H9 (cell line): ENCODE data around the gene METRNL. TPM values are rescaled to one million over a fixed set of nuclear protein-coding genes. Genes with fewer than 3 reads are reported as not detected.

Source experiments
- DNase-seq: peaks from one replicate; pipeline ENCODE4 v3.0.0-alpha.2; 2017
- H2AFZ ChIP-seq: one replicate; pipeline ENCODE4 v1.6.1; 2013; ENCODE audit warnings: mild to moderate bottlenecking, low read length, control low read depth, moderate library complexity
- H2AK5ac ChIP-seq: 2 replicates; pipeline ENCODE4 v1.6.1; 2013; ENCODE audit warnings: low read length, control low read depth, mixed read lengths; ENCODE audit not compliant: insufficient read length
- H2BK120ac ChIP-seq: one replicate; pipeline ENCODE4 v1.6.1; 2013; ENCODE audit warnings: low read depth, mild to moderate bottlenecking, low read length, control low read depth, inconsistent platforms; ENCODE audit not compliant: poor library complexity, severe bottlenecking
- H2BK12ac ChIP-seq: 2 replicates; pipeline ENCODE4 v1.6.1; 2013; ENCODE audit warnings: low read length, control low read depth, mixed read lengths, low read depth; ENCODE audit not compliant: insufficient read length
- H2BK15ac ChIP-seq: 2 replicates; pipeline ENCODE4 v1.6.1; 2013; ENCODE audit warnings: low read depth, low read length, control low read depth
- H2BK20ac ChIP-seq: one replicate; pipeline ENCODE4 v1.6.1; 2013; ENCODE audit warnings: low read depth, mild to moderate bottlenecking, low read length, control low read depth, inconsistent platforms; ENCODE audit not compliant: poor library complexity, severe bottlenecking
- H2BK5ac ChIP-seq: 2 replicates; pipeline ENCODE4 v1.6.1; 2013; ENCODE audit warnings: low read length, control low read depth, mixed read lengths; ENCODE audit not compliant: insufficient read length
- H3K14ac ChIP-seq: 2 replicates; pipeline ENCODE4 v1.6.1; 2013; ENCODE audit warnings: low read length, control low read depth; ENCODE audit not compliant: insufficient read depth
- H3K18ac ChIP-seq: 2 replicates; pipeline ENCODE4 v1.6.1; 2013; ENCODE audit warnings: low read depth, mild to moderate bottlenecking, mixed read lengths, low read length, control low read depth; ENCODE audit not compliant: insufficient read length
- H3K23ac ChIP-seq: 2 replicates; pipeline ENCODE4 v1.6.1; 2013; ENCODE audit warnings: low read length, control low read depth, mixed read lengths, low read depth; ENCODE audit not compliant: insufficient read length
- H3K23me2 ChIP-seq: 2 replicates; pipeline ENCODE4 v1.6.1; 2013; ENCODE audit warnings: low read depth, mild to moderate bottlenecking, mixed read lengths, low read length, control low read depth; ENCODE audit not compliant: insufficient read length, poor library complexity, severe bottlenecking
- H3K27ac ChIP-seq: 2 replicates; pipeline ENCODE4 v1.5.1; 2013; ENCODE audit warnings: low read length, control low read depth, mixed read lengths, low read depth; ENCODE audit not compliant: insufficient read length
- H3K27me3 ChIP-seq: 2 replicates; pipeline ENCODE4 v1.6.1; 2013; ENCODE audit warnings: low read length, control low read depth, inconsistent platforms; ENCODE audit not compliant: insufficient read depth
- H3K4ac ChIP-seq: 2 replicates; pipeline ENCODE4 v1.6.1; 2013; ENCODE audit warnings: low read depth, mild to moderate bottlenecking, control low read depth, inconsistent platforms, low read length, moderate library complexity
- H3K4me1 ChIP-seq: 2 replicates; pipeline ENCODE4 v1.6.1; 2013; ENCODE audit warnings: low read length, control low read depth, inconsistent platforms; ENCODE audit not compliant: insufficient read depth
- H3K4me2 ChIP-seq: 2 replicates; pipeline ENCODE4 v1.6.1; 2013; ENCODE audit warnings: low read length, control low read depth, mixed read lengths; ENCODE audit not compliant: insufficient read length, insufficient read depth
- H3K56ac ChIP-seq: 2 replicates; pipeline ENCODE4 v1.6.1; 2013; ENCODE audit warnings: low read depth, mild to moderate bottlenecking, mixed read lengths, low read length, control low read depth; ENCODE audit not compliant: insufficient read length
- H3K79me1 ChIP-seq: 2 replicates; pipeline ENCODE4 v1.6.1; 2013; ENCODE audit warnings: low read depth, mild to moderate bottlenecking, moderate library complexity, low read length, control low read depth, inconsistent platforms; ENCODE audit not compliant: insufficient read depth, poor library complexity, severe bottlenecking
- H3K79me2 ChIP-seq: 2 replicates; pipeline ENCODE4 v1.6.1; 2013; ENCODE audit warnings: low read length, control low read depth, inconsistent platforms; ENCODE audit not compliant: insufficient read depth
- H3K9ac ChIP-seq: 2 replicates; pipeline ENCODE4 v1.6.1; 2013; ENCODE audit warnings: low read length, control low read depth, mixed read lengths; ENCODE audit not compliant: insufficient read length; ENCODE audit errors: extremely low read depth
- H3K9me3 ChIP-seq: one replicate; pipeline ENCODE4 v1.6.1; 2013; ENCODE audit warnings: low read depth, low read length, inconsistent platforms; ENCODE audit not compliant: control insufficient read depth
- H3T11ph ChIP-seq: one replicate; pipeline ENCODE4 v1.6.1; 2013; ENCODE audit warnings: mild to moderate bottlenecking, low read length, control low read depth, inconsistent platforms
- H4K20me1 ChIP-seq: one replicate; pipeline ENCODE4 v1.6.1; 2013; ENCODE audit not compliant: control insufficient read depth, insufficient read length, insufficient read depth
- H4K5ac ChIP-seq: 2 replicates; pipeline ENCODE4 v1.6.1; 2013; ENCODE audit warnings: low read depth, mild to moderate bottlenecking, mixed read lengths, low read length, control low read depth; ENCODE audit not compliant: insufficient read length
- H4K8ac ChIP-seq: replicated peaks from 2 replicates; pipeline ENCODE4 v1.6.1; 2013; ENCODE audit warnings: low read length, control low read depth, mixed read lengths, low read depth; ENCODE audit not compliant: insufficient read length
- H4K91ac ChIP-seq: 2 replicates; pipeline ENCODE4 v1.6.1; 2013; ENCODE audit warnings: low read depth, mild to moderate bottlenecking, moderate library complexity, mixed read lengths, low read length, control low read depth; ENCODE audit not compliant: insufficient read length
- H3K27ac Mint-ChIP-seq, 3 experiments: 2 replicates in 2 of 3; 3 replicates in 1 of 3; pipeline ENCODE4 v1.8.0; 2020 to 2021; ENCODE audit warnings: mixed read lengths in 3 of 3, mild to moderate bottlenecking in 1 of 3, moderate library complexity in 1 of 3
- H3K27me3 Mint-ChIP-seq: 2 replicates; pipeline ENCODE4 v1.8.0; 2021; ENCODE audit warnings: low read depth, mild to moderate bottlenecking, moderate library complexity, mixed read lengths
- H3K36me3 Mint-ChIP-seq, 3 experiments: 2 replicates in 2 of 3; 3 replicates in 1 of 3; pipeline ENCODE4 v1.8.0; 2020 to 2021; ENCODE audit warnings: low read depth in 3 of 3, mixed read lengths in 3 of 3; ENCODE audit not compliant: insufficient read depth in 1 of 3
- H3K4me1 Mint-ChIP-seq, 2 experiments: 2 replicates each; pipeline ENCODE4 v1.8.0; 2020; ENCODE audit warnings: mixed read lengths in 2 of 2
- H3K4me3 Mint-ChIP-seq, 2 experiments: 2 replicates in 1 of 2; 3 replicates in 1 of 2; pipeline ENCODE4 v1.8.0; 2020 to 2021; ENCODE audit warnings: mild to moderate bottlenecking in 2 of 2, mixed read lengths in 2 of 2, moderate library complexity in 1 of 2
- H3K9me3 Mint-ChIP-seq, 2 experiments: 2 replicates in 1 of 2; 3 replicates in 1 of 2; pipeline ENCODE4 v1.8.0; 2020; ENCODE audit warnings: mild to moderate bottlenecking in 2 of 2, mixed read lengths in 2 of 2, moderate library complexity in 1 of 2
- WGBS: extraction: QIAGEN DNeasy Blood & Tissue Kit; methylation state at CpG from one replicate; pipeline ENCODE4 v1.1.7; 2013; ENCODE audit warnings: missing lambda C conversion rate, low lambda C conversion rate, mixed read lengths; ENCODE audit not compliant: insufficient read length; ENCODE audit errors: extremely low coverage; 5-methylcytosine and 5-hydroxymethylcytosine counted together
- total RNA-seq: library from RNA; stranded (reverse); gene quantifications from 2 replicates; pipeline ENCODE4 v1.2.1, GENCODE V29; 2021
- TF ChIP-seq, protein P1 (sequence below): fragments of 200-600 bp; sonication (generic); conservative IDR thresholded peaks from 3 replicates; pipeline ENCODE4 v1.8.0; 2021; ENCODE audit warnings: antibody characterized with exemption, mild to moderate bottlenecking

The METRNL gene
- total RNA-seq, 1 experiment from 2014 or later: 21.4 TPM

DNA sequence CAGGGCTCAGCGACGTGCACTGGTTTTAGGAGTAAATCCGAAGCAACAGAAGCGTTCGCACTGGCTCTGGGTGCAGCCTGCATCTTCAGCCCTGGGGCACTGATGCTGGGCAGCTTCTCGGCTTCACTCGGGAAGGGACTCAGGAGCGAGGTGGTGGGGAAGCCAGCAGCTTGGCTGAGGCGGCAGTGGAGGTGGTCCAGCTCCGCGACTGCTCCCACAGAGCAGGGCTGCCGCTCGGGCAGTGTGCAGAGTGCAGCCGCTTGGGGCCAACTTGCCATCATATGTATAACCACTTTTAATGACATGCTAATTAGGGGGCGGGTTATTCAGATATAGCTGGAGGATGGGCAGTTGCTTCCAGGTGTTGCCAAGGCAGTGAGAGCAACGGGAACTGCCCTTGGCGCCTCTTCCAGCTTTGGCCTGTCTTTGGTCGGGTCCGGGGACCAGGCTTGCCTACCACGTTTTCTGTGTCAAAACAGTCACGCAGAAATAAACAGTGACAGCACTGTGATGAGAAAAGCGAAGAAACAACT lies 26.7 kb downstream of the METRNL start:
- DNase-seq: no peak
- Histone ChIP-seq H3K18ac (no peak overlapping the region), H3K23me2 (no peaks in the 10 kb centered on the region), H3K9ac (no peak overlapping the region), H3K56ac (no peak overlapping the region), H4K5ac (no peak overlapping the region), H2BK20ac (no peak overlapping the region), H2AFZ (no peak overlapping the region), H4K91ac (no peak overlapping the region), H3K27me3 (no peaks in the 10 kb centered on the region), H3K4ac (no peak overlapping the region), H2AK5ac (no peak overlapping the region), H3K4me2 (no peak overlapping the region), H2BK5ac (no peak overlapping the region), H3K9me3 (no peaks in the 10 kb centered on the region), H2BK120ac (no peak overlapping the region), H3T11ph (no peak overlapping the region), H3K79me2 (no peaks in the 10 kb centered on the region), H2BK15ac (no peak overlapping the region), H2BK12ac (no peak overlapping the region), H3K27ac (no peak overlapping the region), H3K14ac (no peak overlapping the region), H4K20me1 (no peaks in the 10 kb centered on the region), H3K4me1 (no peaks in the 10 kb centered on the region), H3K79me1 (no peaks in the 10 kb centered on the region), H3K23ac (no peak overlapping the region), H4K8ac (no peak overlapping the region)
- peaks cover 2 to 13% of the 10 kb centered on the region in 2 experiments; a peak in 3 of 5 replicates for H3K9me3 Mint-ChIP-seq
- WGBS: no CpG with 5 or more reads among the region's 22 CpGs
- TF ChIP-seq, protein P1, sequence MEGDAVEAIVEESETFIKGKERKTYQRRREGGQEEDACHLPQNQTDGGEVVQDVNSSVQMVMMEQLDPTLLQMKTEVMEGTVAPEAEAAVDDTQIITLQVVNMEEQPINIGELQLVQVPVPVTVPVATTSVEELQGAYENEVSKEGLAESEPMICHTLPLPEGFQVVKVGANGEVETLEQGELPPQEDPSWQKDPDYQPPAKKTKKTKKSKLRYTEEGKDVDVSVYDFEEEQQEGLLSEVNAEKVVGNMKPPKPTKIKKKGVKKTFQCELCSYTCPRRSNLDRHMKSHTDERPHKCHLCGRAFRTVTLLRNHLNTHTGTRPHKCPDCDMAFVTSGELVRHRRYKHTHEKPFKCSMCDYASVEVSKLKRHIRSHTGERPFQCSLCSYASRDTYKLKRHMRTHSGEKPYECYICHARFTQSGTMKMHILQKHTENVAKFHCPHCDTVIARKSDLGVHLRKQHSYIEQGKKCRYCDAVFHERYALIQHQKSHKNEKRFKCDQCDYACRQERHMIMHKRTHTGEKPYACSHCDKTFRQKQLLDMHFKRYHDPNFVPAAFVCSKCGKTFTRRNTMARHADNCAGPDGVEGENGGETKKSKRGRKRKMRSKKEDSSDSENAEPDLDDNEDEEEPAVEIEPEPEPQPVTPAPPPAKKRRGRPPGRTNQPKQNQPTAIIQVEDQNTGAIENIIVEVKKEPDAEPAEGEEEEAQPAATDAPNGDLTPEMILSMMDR: no peak
- 0 out of 7 replicates have a peak overlapping the region, but pooled peaks of 1 of the 3 experiments have one; percentile 47 for H3K27ac Mint-ChIP-seq
- H3K27me3 Mint-ChIP-seq: peaks cover 5% of the 10 kb centered on the region; the same call in 1 of the 2 replicates
- no peaks in the 10 kb centered on the region; a peak in 2 of 7 replicates for H3K36me3 Mint-ChIP-seq
- no peak overlapping the region for H3K4me3 Mint-ChIP-seq
- peaks cover 0 to 8% of the 10 kb centered on the region in 2 experiments; a peak in 1 of 4 replicates for H3K4me1 Mint-ChIP-seq
